Sigmoid colon (tissue), 7 donors: Measurements from ENCODE around the gene ACE. TPM values are rescaled to one million over a fixed set of nuclear protein-coding genes. Genes with fewer than 3 reads are reported as not detected.
A peak's percentile ranks its signal among the peaks of the same experiment; 100 is the strongest.

ENCODE experiments used
- DNase-seq: peaks from one replicate; pipeline ENCODE4 v3.0.0-alpha.2; 2019
- H3K27ac ChIP-seq, 4 donors: fragments of 200-600 bp; sonication (generic); one replicate each; pipeline ENCODE4 v1.5.1; 2016 to 2019; ENCODE audit warnings: mild to moderate bottlenecking in 1 of 4
- H3K27me3 ChIP-seq, 3 donors: fragments of 200-600 bp; sonication (generic); one replicate each; pipeline ENCODE4 v1.5.1; 2019; ENCODE audit warnings: mild to moderate bottlenecking in 1 of 3
- H3K36me3 ChIP-seq, 4 donors: fragments of 200-600 bp; sonication (generic); one replicate each; pipeline ENCODE4 v1.5.1; 2016 to 2019
- H3K4me1 ChIP-seq, 4 donors: fragments of 200-600 bp; sonication (generic); one replicate each; pipeline ENCODE4 v1.5.1; 2017 to 2019
- H3K4me3 ChIP-seq, 4 donors: fragments of 200-600 bp; sonication (generic); one replicate each; pipeline ENCODE4 v1.5.1; 2017 to 2019; ENCODE audit warnings: mild to moderate bottlenecking in 2 of 4, moderate library complexity in 1 of 4
- H3K9me3 ChIP-seq, 4 donors: fragments of 200-600 bp in 3 of 4; sonication (generic) in 3 of 4; one replicate each; pipeline versions ENCODE4 v1.5.1 to v1.6.1; 2013 to 2019
- EP300 ChIP-seq, 4 donors: sonication (generic); formaldehyde crosslinking; IDR thresholded peaks; one replicate each; pipeline ENCODE4 v1.6.1; 2017; ENCODE audit warnings: antibody characterized with exemption in 4 of 4
- POLR2A ChIP-seq, 2 donors: fragments of 450-650 bp; IDR thresholded peaks; one replicate each; pipeline ENCODE4 v1.6.1; 2016; ENCODE audit warnings: antibody characterized with exemption in 2 of 2, mild to moderate bottlenecking in 2 of 2, moderate library complexity in 2 of 2
- POLR2AphosphoS5 ChIP-seq, 4 donors: sonication (generic); formaldehyde crosslinking; IDR thresholded peaks; one replicate each; pipeline ENCODE4 v1.6.1; 2017; ENCODE audit warnings: antibody characterized with exemption in 4 of 4
- WGBS, 2 donors: extraction: QIAGEN DNeasy Blood & Tissue Kit; methylation state at CpG; one replicate each; pipeline ENCODE4 v1.1.7; 2013; 5-methylcytosine and 5-hydroxymethylcytosine counted together
- intact Hi-C: fragments of 100-400 bp; cut with DNase I; formaldehyde crosslinking; loops from one replicate; pipeline ENCODE4 v1.15.1; 2023
- polyA plus RNA-seq, 3 donors: library from polyadenylated mRNA; stranded (reverse); fragments of 200-250 nt; gene quantifications; one replicate each; pipeline ENCODE4 v1.2.3, GENCODE V29; 2013
- total RNA-seq, 4 donors: library from RNA; depleted of rRNA; stranded (reverse); fragments of >200 nt; gene quantifications; one replicate each; pipeline ENCODE4 v1.1.0, GENCODE V29; 2016
- TF ChIP-seq, protein P1 (sequence below), 4 experiments: fragments of 450-650 bp in 3 of 4; fragments of 200-600 bp in 1 of 4; IDR thresholded peaks; one replicate each; pipeline ENCODE4 v1.5.1; 2016 to 2019; ENCODE audit warnings: antibody characterized with exemption in 4 of 4, mild to moderate bottlenecking in 3 of 4, moderate library complexity in 2 of 4
- donor health status: healthy with polysubstance abuse.
- donor health status: Bipolar disorder and iron deficiency.
- donor health status: healthy.

The ACE gene
- total and polyA plus RNA-seq, 7 donors, result 1.4 to 24.9 (median 2.5) TPM

DNA sequence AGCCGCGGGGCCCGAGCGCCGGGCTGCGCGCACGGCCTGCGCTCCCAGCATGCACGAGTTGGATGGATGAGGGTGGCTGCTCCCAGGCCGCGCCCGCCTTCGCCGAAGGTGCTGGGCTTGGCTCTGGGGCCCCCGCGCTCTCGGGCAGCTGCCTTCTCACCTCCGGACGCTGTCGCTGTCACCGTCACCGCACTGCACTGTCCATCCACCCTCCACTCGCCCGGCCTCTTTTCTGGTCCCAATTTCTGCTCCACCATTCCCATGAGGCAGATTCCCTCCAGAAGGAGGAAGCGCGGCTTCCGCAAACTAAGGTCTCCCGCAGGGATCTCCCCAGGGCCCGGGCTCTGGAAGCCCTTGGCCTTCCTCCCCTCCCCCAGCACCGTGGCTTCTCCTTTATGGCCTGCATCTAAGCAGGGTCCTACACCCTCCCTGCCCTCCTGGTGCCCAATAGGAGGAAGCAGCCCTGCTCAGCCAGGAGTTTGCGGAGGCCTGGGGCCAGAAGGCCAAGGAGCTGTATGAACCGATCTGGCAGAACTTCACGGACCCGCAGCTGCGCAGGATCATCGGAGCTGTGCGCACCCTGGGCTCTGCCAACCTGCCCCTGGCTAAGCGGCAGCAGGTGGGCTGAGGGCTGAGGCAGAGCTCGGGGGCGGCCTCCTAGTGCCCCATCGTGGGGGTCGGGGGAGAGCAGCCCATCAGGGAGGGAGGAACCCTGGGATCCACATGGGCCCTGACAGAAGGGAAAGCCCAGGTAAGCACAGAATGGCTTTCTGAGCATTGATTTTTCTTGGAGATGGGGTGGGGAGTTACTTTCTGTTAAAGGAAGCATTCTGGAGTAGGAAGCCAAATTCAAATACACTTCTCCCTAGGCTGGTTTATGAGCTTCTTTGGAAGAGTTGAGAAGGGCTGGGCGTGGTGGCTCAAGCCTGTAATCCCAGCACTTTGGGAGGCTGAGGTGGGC is 899 bp downstream of the ACE start:
- Histone ChIP-seq H3K9me3 (no peaks in the 10 kb centered on the region), H3K36me3 (no peaks in the 10 kb centered on the region), H3K27ac (no peak overlapping the region), H3K27me3 (peaks cover 22 to 61% (median 36%) of the 10 kb centered on the region in 3 donors), H3K4me3 (peak overlapping the region in 3 of 4 donors; percentile 44 to 59 (median 56)), H3K4me1 (peaks cover 0 to 25% (median 21%) of the 10 kb centered on the region in 4 donors)
- intact Hi-C loops, result loop anchor here (5.0 kb wide), 1 partner anchor 50 kb away; no protein-coding TSS in a partner anchor
- DNase-seq, result no peak
- WGBS, 2 donors, result 5 to 12% methylated on average over 44 of the region's 44 CpGs
- TF ChIP-seq, protein P1, sequence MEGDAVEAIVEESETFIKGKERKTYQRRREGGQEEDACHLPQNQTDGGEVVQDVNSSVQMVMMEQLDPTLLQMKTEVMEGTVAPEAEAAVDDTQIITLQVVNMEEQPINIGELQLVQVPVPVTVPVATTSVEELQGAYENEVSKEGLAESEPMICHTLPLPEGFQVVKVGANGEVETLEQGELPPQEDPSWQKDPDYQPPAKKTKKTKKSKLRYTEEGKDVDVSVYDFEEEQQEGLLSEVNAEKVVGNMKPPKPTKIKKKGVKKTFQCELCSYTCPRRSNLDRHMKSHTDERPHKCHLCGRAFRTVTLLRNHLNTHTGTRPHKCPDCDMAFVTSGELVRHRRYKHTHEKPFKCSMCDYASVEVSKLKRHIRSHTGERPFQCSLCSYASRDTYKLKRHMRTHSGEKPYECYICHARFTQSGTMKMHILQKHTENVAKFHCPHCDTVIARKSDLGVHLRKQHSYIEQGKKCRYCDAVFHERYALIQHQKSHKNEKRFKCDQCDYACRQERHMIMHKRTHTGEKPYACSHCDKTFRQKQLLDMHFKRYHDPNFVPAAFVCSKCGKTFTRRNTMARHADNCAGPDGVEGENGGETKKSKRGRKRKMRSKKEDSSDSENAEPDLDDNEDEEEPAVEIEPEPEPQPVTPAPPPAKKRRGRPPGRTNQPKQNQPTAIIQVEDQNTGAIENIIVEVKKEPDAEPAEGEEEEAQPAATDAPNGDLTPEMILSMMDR (IDR thresholded peaks at IDR 0.05), result no peak
- TF ChIP-seq POLR2A (IDR thresholded peaks at IDR 0.05) (no peak), POLR2AphosphoS5 (IDR thresholded peaks at IDR 0.05) (no peak), EP300 (IDR thresholded peaks at IDR 0.05) (no peak)

DNA sequence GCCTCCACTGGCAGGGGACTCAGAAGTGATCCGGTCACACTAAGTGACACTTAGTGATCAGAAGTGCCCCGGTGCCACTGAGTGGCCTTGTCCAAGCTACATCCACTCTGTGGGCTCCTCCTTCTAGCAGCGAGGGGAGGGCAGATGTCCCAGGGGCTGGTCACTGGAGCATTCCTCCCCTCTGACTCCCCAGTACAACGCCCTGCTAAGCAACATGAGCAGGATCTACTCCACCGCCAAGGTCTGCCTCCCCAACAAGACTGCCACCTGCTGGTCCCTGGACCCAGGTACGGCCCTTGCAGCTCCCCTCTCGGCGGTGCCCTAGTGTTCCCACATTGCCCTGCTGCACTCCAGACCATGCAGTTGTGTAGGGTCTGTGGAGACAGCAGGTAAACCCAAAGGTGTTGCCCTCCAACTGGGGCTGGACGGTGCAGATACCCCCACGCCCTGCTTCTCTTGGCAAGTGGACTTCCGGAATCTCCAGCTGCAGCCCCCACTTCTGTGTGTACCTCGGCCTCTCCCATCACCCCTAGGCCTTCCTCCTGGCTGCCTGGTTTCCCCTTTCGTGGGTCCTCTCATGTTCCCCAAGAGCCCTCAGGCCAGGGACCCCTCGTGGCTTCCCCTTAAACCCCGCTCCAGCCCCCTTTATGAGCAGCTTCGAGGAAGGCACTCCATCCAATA is 2.1 kb downstream of the ACE start:
- H3K4me3 ChIP-seq, result no peak overlapping the region
- H3K27me3 ChIP-seq, result peaks cover 22 to 61% (median 36%) of the 10 kb centered on the region in 3 donors
- TF ChIP-seq, protein P1 (IDR thresholded peaks at IDR 0.05), result peak; percentile 12 to 49 (median 36)
- no peak for TF ChIP-seq POLR2A (IDR thresholded peaks at IDR 0.05)
- no peak overlapping the region for H3K27ac ChIP-seq
- no peaks in the 10 kb centered on the region for H3K9me3 ChIP-seq
- 38 to 45% methylated on average over 16 of the region's 16 CpGs for WGBS, 2 donors
- H3K4me1 ChIP-seq, result peaks cover 0 to 25% (median 21%) of the 10 kb centered on the region in 4 donors
- no peaks in the 10 kb centered on the region for H3K36me3 ChIP-seq
- intact Hi-C loops, result loop anchor here (5.0 kb wide), 1 partner anchor 52 kb away; no protein-coding TSS in a partner anchor
- DNase-seq, result peak; percentile 86

DNA sequence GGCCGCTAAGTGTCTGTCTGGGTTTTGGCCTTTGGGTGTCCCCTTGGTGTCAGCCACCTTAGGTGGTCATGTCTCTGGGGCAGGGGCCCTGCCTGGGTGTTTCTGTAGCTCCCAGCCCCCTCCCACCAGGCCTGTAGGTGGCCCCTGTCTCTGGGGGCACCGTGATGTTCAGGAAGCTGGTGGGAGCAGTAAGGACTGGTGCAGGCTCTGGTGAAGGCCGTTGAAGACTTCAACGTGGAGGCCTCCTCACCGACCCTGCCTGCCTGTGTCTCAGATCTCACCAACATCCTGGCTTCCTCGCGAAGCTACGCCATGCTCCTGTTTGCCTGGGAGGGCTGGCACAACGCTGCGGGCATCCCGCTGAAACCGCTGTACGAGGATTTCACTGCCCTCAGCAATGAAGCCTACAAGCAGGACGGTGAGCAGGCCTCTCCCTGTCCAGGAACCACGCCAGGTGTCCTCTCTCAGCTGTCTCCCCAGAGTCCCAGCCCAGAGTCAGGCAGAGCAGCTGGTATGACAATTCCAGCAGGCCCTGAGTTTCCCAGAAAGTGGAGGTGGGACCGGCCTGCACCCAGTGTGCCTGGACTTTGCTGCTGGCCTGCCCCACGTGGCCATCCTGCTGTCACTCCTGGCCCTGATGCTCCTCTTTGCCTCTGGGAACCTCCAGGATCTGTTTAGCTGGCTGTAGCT is 2.8 kb downstream of the ACE start:
- Histone ChIP-seq H3K27ac (no peak overlapping the region), H3K36me3 (no peaks in the 10 kb centered on the region), H3K9me3 (no peaks in the 10 kb centered on the region), H3K27me3 (peaks cover 22 to 61% (median 36%) of the 10 kb centered on the region in 3 donors), H3K4me3 (no peak overlapping the region), H3K4me1 (peaks cover 0 to 25% (median 21%) of the 10 kb centered on the region in 4 donors)
- no peak for TF ChIP-seq POLR2AphosphoS5 (IDR thresholded peaks at IDR 0.05)
- TF ChIP-seq, protein P1 (IDR thresholded peaks at IDR 0.05), result no peak
- 80 to 82% methylated on average over 17 of the region's 17 CpGs for WGBS, 2 donors
- intact Hi-C loops, result loop anchor here (5.0 kb wide), 1 partner anchor 52 kb away; no protein-coding TSS in a partner anchor
- no peak for DNase-seq

DNA sequence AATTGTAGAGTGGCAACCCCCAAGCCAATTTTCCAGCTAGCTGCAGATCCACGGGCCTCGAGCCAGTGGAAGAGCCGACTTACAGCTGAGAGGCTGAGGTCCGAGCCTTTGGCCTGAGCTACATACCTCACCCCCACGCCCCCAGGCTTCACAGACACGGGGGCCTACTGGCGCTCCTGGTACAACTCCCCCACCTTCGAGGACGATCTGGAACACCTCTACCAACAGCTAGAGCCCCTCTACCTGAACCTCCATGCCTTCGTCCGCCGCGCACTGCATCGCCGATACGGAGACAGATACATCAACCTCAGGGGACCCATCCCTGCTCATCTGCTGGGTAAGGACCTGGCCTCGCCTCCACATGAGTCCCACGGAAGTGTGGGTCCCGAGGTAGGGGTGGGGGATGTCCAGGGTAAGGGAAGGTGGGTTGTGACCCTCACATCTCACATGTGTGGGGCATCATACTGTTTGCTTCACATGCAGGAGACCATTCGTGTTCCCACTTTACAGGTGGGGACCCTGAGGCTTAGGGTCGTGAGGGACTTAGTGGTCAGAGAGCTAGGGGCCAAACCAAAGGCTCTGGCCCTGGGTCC is 3.4 kb downstream of the ACE start:
- Histone ChIP-seq H3K9me3 (no peaks in the 10 kb centered on the region), H3K36me3 (no peaks in the 10 kb centered on the region), H3K27ac (no peak overlapping the region), H3K27me3 (peaks cover 22 to 61% (median 36%) of the 10 kb centered on the region in 3 donors), H3K4me1 (peaks cover 0 to 25% (median 21%) of the 10 kb centered on the region in 4 donors), H3K4me3 (no peak overlapping the region)
- no peak for DNase-seq
- TF ChIP-seq POLR2A (IDR thresholded peaks at IDR 0.05) (no peak), POLR2AphosphoS5 (IDR thresholded peaks at IDR 0.05) (no peak), EP300 (IDR thresholded peaks at IDR 0.05) (no peak)
- TF ChIP-seq, protein P1 (IDR thresholded peaks at IDR 0.05), result no peak
- 92 to 93% methylated on average over 21 of the region's 21 CpGs for WGBS, 2 donors
- intact Hi-C loops, result no loop called here
